AG10803 (cell line): Measurements from ENCODE around the gene SCCPDH.
A peak's percentile ranks its signal among the peaks of the same experiment; 100 is the strongest.

ENCODE experiments used
- DNase-seq: peaks from one replicate; pipeline ENCODE4 v3.0.0; 2010; ENCODE audit warnings: low read depth
- H3K4me3 ChIP-seq: 2 replicates; pipeline ENCODE4 v1.5.1; 2011; ENCODE audit warnings: mild to moderate bottlenecking, low read length, control low read depth
- TF ChIP-seq, protein P1 (sequence below): conservative IDR thresholded peaks from 2 replicates; pipeline ENCODE4 v1.5.1; 2011; ENCODE audit warnings: mild to moderate bottlenecking, low read length, control low read depth, inconsistent platforms

Gene SCCPDH

DNA sequence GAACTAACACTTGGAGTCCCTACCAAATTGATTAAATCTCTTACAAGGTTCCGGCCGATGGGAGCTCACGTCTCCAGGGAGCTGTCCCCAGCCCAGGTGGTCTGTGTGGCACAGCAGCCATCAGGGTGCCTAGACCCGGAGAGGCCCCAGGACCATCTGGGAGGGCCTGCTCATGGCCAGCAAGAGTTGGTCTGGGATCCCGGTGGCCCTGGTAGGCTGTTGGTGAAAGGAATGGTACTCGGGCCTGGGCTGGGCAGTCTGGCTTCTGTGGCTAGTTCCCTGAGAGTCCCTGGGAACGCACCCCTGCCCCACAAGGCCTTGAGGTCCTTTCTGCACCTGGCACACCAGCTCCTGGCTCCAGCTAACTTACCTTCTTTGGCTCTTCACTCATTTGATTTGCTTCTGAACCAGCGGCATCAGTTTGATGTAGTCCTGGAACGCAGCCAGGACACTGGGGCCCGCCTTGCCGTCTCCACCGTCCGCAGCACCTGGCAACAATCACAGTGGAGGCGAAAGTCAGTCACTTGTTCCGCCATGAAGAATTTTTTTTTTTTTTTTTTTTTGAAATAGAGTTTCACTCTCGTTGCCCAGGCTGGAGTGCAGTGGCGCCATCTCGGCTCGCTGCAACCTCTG is 62.5 kb downstream of the SCCPDH start:
- no peak for DNase-seq

DNA sequence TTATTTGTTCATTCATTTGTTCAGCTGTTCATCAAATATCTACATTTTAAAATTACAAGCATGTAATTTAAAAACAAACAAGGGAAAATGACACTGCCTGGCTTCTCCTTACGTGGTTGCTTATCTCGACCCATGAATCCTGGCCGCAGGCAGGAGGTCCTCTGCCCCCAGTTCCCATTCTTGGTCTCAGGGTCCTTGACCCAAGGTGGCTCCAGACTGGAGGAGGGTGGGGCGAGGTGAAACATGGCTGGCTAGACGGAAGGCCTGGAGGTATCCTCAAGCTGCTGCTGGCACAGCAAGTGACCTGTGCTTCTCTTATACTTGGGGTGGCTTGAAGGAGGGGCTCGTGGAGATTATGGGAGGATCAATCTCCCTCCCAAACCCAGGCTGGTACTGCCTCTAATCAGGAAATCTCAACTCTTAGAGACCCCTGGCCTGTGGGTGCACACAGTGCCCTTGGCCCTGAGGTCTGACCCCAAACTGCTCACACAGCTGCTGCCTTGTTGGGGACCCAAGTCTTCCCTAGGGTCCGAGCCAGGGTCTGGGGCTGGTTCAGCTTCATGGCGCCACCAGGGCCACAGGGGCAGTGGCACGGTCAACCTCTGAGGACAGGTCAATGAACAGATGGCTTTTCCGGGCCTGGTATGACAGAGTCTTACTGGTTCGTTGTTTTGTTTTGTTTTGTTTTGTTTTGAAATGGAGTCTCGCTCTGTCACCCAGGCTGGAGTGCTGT is 63.7 kb downstream of the SCCPDH start:
- no peak for DNase-seq
- TF ChIP-seq, protein P1, sequence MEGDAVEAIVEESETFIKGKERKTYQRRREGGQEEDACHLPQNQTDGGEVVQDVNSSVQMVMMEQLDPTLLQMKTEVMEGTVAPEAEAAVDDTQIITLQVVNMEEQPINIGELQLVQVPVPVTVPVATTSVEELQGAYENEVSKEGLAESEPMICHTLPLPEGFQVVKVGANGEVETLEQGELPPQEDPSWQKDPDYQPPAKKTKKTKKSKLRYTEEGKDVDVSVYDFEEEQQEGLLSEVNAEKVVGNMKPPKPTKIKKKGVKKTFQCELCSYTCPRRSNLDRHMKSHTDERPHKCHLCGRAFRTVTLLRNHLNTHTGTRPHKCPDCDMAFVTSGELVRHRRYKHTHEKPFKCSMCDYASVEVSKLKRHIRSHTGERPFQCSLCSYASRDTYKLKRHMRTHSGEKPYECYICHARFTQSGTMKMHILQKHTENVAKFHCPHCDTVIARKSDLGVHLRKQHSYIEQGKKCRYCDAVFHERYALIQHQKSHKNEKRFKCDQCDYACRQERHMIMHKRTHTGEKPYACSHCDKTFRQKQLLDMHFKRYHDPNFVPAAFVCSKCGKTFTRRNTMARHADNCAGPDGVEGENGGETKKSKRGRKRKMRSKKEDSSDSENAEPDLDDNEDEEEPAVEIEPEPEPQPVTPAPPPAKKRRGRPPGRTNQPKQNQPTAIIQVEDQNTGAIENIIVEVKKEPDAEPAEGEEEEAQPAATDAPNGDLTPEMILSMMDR = no peak
- no peak overlapping the region for H3K4me3 ChIP-seq

More for the DNA sequence above, 62.5 kb downstream of the SCCPDH start:
- TF ChIP-seq, protein P1 = no peak
- H3K4me3 ChIP-seq = no peak overlapping the region

GRCh38 chr1:246788895-246789338 is 64.7 kb downstream of the SCCPDH start:
- peak; percentile 23 for DNase-seq
- no peak overlapping the region for H3K4me3 ChIP-seq
- TF ChIP-seq, protein P1 = no peak

- TF ChIP-seq, protein P1 = no peak
- DNase-seq = no peak
- no peak overlapping the region for H3K4me3 ChIP-seq
These were observed 65.5 kb downstream of the SCCPDH start for GRCh38 chr1:246789454-246790339.

DNA sequence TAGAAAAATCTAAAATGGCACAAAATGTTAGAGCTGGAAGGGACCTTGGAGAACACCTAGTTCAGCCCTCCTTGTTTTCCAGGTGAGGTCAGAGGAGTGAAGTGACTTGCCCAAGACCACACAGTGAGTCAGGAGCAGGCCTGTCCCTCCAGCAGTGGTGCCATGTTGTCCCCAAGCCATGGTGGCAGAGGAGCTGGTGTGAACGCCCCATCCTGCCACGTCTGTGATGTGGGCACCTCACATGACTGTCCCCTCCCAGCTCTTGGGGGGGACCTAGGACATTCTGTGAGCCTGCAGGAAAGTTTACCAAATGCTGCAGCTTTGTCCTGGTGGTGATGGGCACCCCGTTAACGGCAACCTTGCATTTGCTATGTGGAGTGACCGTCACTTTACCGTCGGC is 66.2 kb downstream of the SCCPDH start:
- DNase-seq = no peak
- H3K4me3 ChIP-seq = no peak overlapping the region
- TF ChIP-seq, protein P1 = no peak

- H3K4me3 ChIP-seq = no peak overlapping the region
- TF ChIP-seq, protein P1 = no peak
These were observed 66.6 kb downstream of the SCCPDH start for GRCh38 chr1:246790833-246791232.

More at GRCh38 chr1:246790833-246791232, 66.6 kb downstream of the SCCPDH start:
- DNase-seq = no peak
